K562 (cell line): ENCODE results near the gene ATP6V0E2. TPM values are rescaled to one million over a fixed set of nuclear protein-coding genes. Genes with fewer than 3 reads are reported as not detected.

Experiments
- ATAC-seq: fragments of 200-7000 bp; cut with Tn5 transposase; 3 replicates; pipeline ENCODE4 v1.9.1; 2020; ENCODE audit warnings: moderate library complexity
- BruUV-seq: library from RNA; stranded (reverse); fragments of 400-500 nt; replicated peaks from 2 replicates; lab custom pipeline; 2021; lab: Mats Ljungman, UMichigan
- CTCF ChIA-PET: fragments of 300-600 bp; formaldehyde crosslinking; extraction: SDS; loops from one replicate; lab custom pipeline; 2021; ENCODE audit warnings: low intra/inter-chr PET ratio; lab: Yijun Ruan, JAX
- POLR2A ChIA-PET: fragments of 300-600, 350-650 bp; sonication (Branson Sonifier 250); formaldehyde crosslinking; extraction: SDS; loops from one replicate; lab custom pipeline; 2021; ENCODE audit warnings: antibody characterized with exemption, inconsistent platforms; lab: Yijun Ruan, JAX
- DNase-seq, 4 experiments: peaks; one replicate each; pipeline versions ENCODE4 v3.0.0 to v3.0.0-alpha.2; 2011 to 2018; ENCODE audit warnings: low spot score in 3 of 4, mixed read lengths in 3 of 4; ENCODE audit errors: extremely low read depth in 1 of 4
- FAIRE-seq: peaks from 2 replicates; lab custom pipeline; 2011; peaks lifted over from hg19 to GRCh38; lab: Jason Lieb, UNC
- H2AFZ ChIP-seq: 2 replicates; pipeline ENCODE4 v1.6.0; 2011; ENCODE audit warnings: low read depth, low read length, control low read depth, inconsistent platforms
- H3K27ac ChIP-seq: fragments of 200-600 bp; 3 replicates; pipeline ENCODE4 v1.8.0; 2011; ENCODE audit warnings: low read depth, mild to moderate bottlenecking, control low read depth, inconsistent platforms, low read length, moderate library complexity, mixed read lengths; ENCODE audit errors: extremely low read depth
- H3K27me3 ChIP-seq, 2 experiments: fragments of 300-600 bp in 1 of 2; 2 replicates in 1 of 2; 3 replicates in 1 of 2; pipeline versions ENCODE4 v1.6.0 to v1.8.0; 2011; ENCODE audit warnings: inconsistent platforms in 2 of 2, low read length in 2 of 2, mild to moderate bottlenecking in 1 of 2, mixed read lengths in 1 of 2, moderate library complexity in 1 of 2; ENCODE audit not compliant: control insufficient read depth in 2 of 2, insufficient read depth in 2 of 2
- H3K36me3 ChIP-seq: fragments of 300-600 bp; 3 replicates; pipeline ENCODE4 v1.8.0; 2011; ENCODE audit warnings: mild to moderate bottlenecking, low read length, inconsistent platforms; ENCODE audit not compliant: control insufficient read depth, insufficient read depth
- H3K4me1 ChIP-seq, 2 experiments: fragments of 200-600 bp in 1 of 2; replicated peaks in 1 of 2; 2 replicates in 1 of 2; 3 replicates in 1 of 2; pipeline versions ENCODE4 v1.5.1 to v1.8.0; 2011; ENCODE audit warnings: inconsistent platforms in 2 of 2, low read length in 2 of 2, mild to moderate bottlenecking in 1 of 2, mixed read lengths in 1 of 2, moderate library complexity in 1 of 2; ENCODE audit not compliant: control insufficient read depth in 2 of 2, insufficient read depth in 2 of 2
- H3K4me2 ChIP-seq: 2 replicates; pipeline ENCODE4 v1.6.1; 2011; ENCODE audit warnings: low read length, control low read depth, inconsistent platforms, mixed read lengths; ENCODE audit not compliant: insufficient read depth
- H3K4me3 ChIP-seq: fragments of 200-600 bp; sonication (generic), shearing (Covaris generic); 2 replicates; pipeline ENCODE4 v1.5.1; 2016; ENCODE audit warnings: control low read depth, inconsistent platforms
- H3K79me2 ChIP-seq: fragments of 200-600 bp; 3 replicates; pipeline ENCODE4 v1.8.0; 2011; ENCODE audit warnings: low read length, inconsistent platforms; ENCODE audit not compliant: control insufficient read depth, insufficient read depth
- H3K9ac ChIP-seq, 2 experiments: 2 replicates each; pipeline versions ENCODE4 v1.6.0 to v1.6.1; 2011; ENCODE audit warnings: low read depth in 2 of 2, low read length in 2 of 2, control low read depth in 1 of 2, inconsistent platforms in 1 of 2, mild to moderate bottlenecking in 1 of 2, mixed read lengths in 1 of 2; ENCODE audit not compliant: insufficient read depth in 1 of 2
- H3K9me1 ChIP-seq: one replicate; pipeline ENCODE4 v1.6.0; 2011; ENCODE audit warnings: inconsistent platforms, mild to moderate bottlenecking, low read length, moderate library complexity; ENCODE audit not compliant: control insufficient read depth, insufficient read depth
- H3K9me3 ChIP-seq: replicated peaks from 2 replicates; pipeline ENCODE4 v1.5.1; 2011; ENCODE audit warnings: low read depth, low read length, inconsistent platforms; ENCODE audit not compliant: control insufficient read depth, insufficient read depth
- H4K20me1 ChIP-seq: replicated peaks from 2 replicates; pipeline ENCODE4 v1.6.1; 2011; ENCODE audit warnings: low read length, inconsistent platforms, mixed read lengths; ENCODE audit not compliant: control insufficient read depth, insufficient read depth
- CBFA2T2 ChIP-seq: fragments of 450-650 bp; conservative IDR thresholded peaks from 2 replicates; pipeline ENCODE4 v1.6.1; 2017; ENCODE audit warnings: mild to moderate bottlenecking
- CTCF ChIP-seq, 3 experiments: IDR thresholded peaks in 2 of 3; conservative IDR thresholded peaks in 1 of 3; 2 replicates each; pipeline ENCODE4 v1.5.1; 2011 to 2012; ENCODE audit warnings: low read length in 3 of 3, mild to moderate bottlenecking in 3 of 3, control low read depth in 2 of 3, improper control_type of control experiment in 1 of 3, inconsistent platforms in 1 of 3, low read depth in 1 of 3, mixed read lengths in 1 of 3, moderate library complexity in 1 of 3; ENCODE audit not compliant: insufficient read depth in 2 of 3
- EGR1 ChIP-seq: fragments of 450-650 bp; conservative IDR thresholded peaks from 2 replicates; pipeline ENCODE4 v1.6.1; 2017; ENCODE audit warnings: mild to moderate bottlenecking
- MAX ChIP-seq: sonication (generic); formaldehyde crosslinking; IDR thresholded peaks from 2 replicates; pipeline ENCODE4 v1.9.0; 2022; ENCODE audit warnings: mild to moderate bottlenecking, missing genetic modification reagents
- MYNN ChIP-seq, 2 experiments: sonication (generic); formaldehyde crosslinking in 1 of 2; IDR thresholded peaks; 2 replicates each; pipeline versions ENCODE4 v1.5.0 to v1.6.1; 2016 to 2020; ENCODE audit warnings: antibody characterized with exemption in 1 of 2, missing genetic modification reagents in 1 of 2
- NFIC ChIP-seq: fragments of 450-650 bp; IDR thresholded peaks from 2 replicates; pipeline ENCODE4 v1.6.1; 2017; ENCODE audit warnings: mild to moderate bottlenecking, inconsistent platforms
- TAL1 ChIP-seq: fragments of 450-650 bp; IDR thresholded peaks from 2 replicates; pipeline ENCODE4 v1.6.1; 2016; ENCODE audit warnings: mild to moderate bottlenecking
- ZNF639 ChIP-seq, 2 experiments: fragments of 200-800 bp in 1 of 2; sonication (Bioruptor generic) in 1 of 2; sonication (generic) in 1 of 2; formaldehyde crosslinking in 1 of 2; IDR thresholded peaks in 1 of 2; conservative IDR thresholded peaks in 1 of 2; 2 replicates each; pipeline versions ENCODE4 v1.5.0 to v1.6.1; 2016 to 2020; ENCODE audit warnings: missing compliant biosample characterization in 1 of 2, missing genetic modification characterization in 1 of 2, missing genetic modification reagents in 1 of 2
- WGBS: fragments of 100-300 bp; shearing (Covaris generic); methylation state at CpG from one replicate; pipeline ENCODE4 v1.1.6; 2016; ENCODE audit warnings: low coverage, mixed read lengths; ENCODE audit not compliant: insufficient coverage; ENCODE audit errors: missing lambda C conversion rate; 5-methylcytosine and 5-hydroxymethylcytosine counted together
- in situ Hi-C: fragments of 300-500 bp; cut with MboI; formaldehyde crosslinking; loops from 4 replicates; pipeline ENCODE4 v1.15.0; 2018; ENCODE audit warnings: inconsistent platforms, mixed read lengths
- intact Hi-C: fragments of 100-400 bp; cut with micrococcal nuclease; formaldehyde crosslinking; loops from 2 replicates; pipeline ENCODE4 v1.14.2; 2022
- polyA plus RNA-seq, 8 experiments: library from polyadenylated mRNA; depleted of rRNA in 4 of 8; stranded (reverse) in 5 of 8; unstranded in 3 of 8; fragments of >200 nt; fragmentation: Nextera tagmentation in 2 of 8; fragmentation: Illumina TruSeq in 1 of 8; extraction: Ambion mirVana in 2 of 8; extraction: Trizol in 1 of 8; gene quantifications; 2 replicates each; pipeline versions ENCODE4 v1.2.1 to v1.2.3, GENCODE V29; 2011 to 2014; ENCODE audit warnings: inconsistent platforms in 1 of 8, missing spikeins in 1 of 8
- total RNA-seq, 7 experiments: library from RNA; depleted of rRNA in 6 of 7; stranded (reverse); fragments of >200 nt in 6 of 7; fragmentation: Illumina TruSeq in 2 of 7; extraction: Trizol in 2 of 7; gene quantifications; 2 replicates each; pipeline versions ENCODE4 v1.2.1 to v1.2.3, GENCODE V29; 2011 to 2021; ENCODE audit warnings: low replicate concordance in 1 of 7
- TF ChIP-seq, protein P1 (sequence below): fragments of 450-650 bp; formaldehyde crosslinking; IDR thresholded peaks from 2 replicates; pipeline ENCODE4 v1.4.0; 2022; ENCODE audit warnings: missing genetic modification characterization
- TF ChIP-seq, protein P2 (sequence below), 2 experiments: IDR thresholded peaks in 1 of 2; conservative IDR thresholded peaks in 1 of 2; 2 replicates each; pipeline ENCODE4 v1.6.1; 2016; ENCODE audit warnings: low read depth in 2 of 2, mild to moderate bottlenecking in 1 of 2, missing compliant biosample characterization in 1 of 2, missing genetic modification characterization in 1 of 2, moderate library complexity in 1 of 2

Gene ATP6V0E2
- total and polyA plus RNA-seq, 9 of the 15 experiments (the other 6 are each of a cell fraction or from before 2014, with no cell fraction given), result 0.55 to 18.5 (median 10.9) TPM

DNA sequence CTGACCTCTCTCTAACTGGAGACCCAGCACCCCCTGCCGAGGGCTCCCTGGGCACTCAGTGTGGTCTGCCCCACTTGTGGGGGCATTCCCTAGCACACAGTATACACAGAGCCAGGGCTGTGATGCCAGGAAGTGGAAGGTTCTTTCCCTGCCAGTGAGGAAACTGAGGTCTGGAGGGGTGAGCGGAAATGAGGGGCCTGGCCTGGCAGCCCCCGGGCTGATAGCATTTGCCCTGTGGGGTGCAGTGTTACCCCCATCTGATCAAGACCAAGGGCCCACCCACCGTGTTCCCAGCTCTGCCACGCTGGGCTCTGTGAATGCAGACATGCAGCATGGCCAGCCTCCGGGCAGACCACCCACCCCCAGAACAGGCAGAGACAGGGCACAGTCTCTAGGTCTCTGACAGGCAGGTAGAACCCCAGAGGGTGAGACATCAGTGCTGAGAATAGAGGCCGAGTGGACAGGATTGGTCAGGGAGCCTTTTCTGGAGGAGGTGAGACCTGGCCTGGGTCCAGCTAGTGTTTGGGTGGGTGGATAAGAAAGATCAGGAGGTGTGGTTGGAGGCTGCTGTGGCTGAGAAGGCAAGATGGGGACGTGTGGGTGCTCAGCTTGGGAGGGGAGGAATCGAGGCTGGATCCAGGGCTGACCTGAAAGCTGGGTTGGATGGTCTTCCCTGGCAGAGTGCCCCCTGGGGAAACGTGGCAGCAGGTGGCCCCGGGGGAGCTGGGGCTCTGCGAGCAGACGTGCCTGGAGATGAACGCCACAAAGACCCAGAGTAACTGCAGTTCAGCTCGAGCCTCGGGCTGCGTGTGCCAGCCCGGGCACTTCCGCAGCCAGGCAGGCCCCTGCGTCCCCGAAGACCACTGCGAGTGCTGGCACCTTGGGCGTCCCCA lies 46.4 kb upstream of the ATP6V0E2 start:
- Histone ChIP-seq H3K9me1 (peaks cover 5% of the 10 kb centered on the region), H3K4me1 (peaks cover 14 to 57% of the 10 kb centered on the region in 2 experiments), H3K9ac (peak overlapping the region in 1 of 2 experiments; percentile 83; a peak in 2 of 4 replicates), H4K20me1 (peaks cover 35% of the 10 kb centered on the region), H3K36me3 (no peaks in the 10 kb centered on the region), H3K4me2 (peak overlapping the region; percentile 12; the same call in 1 of the 2 replicates), H2AFZ (no peak overlapping the region), H3K27ac (no peak overlapping the region), H3K9me3 (no peaks in the 10 kb centered on the region), H3K27me3 (peaks cover 16 to 53% of the 10 kb centered on the region in 2 experiments; a peak in 4 of 5 replicates), H3K4me3 (no peak overlapping the region), H3K79me2 (no peaks in the 10 kb centered on the region)
- intact Hi-C loops (no loop called here), in situ Hi-C loops (no loop called here)
- FAIRE-seq, result peak; percentile 87
- DNase-seq, result peak; percentile 73 to 79 (median 74)
- CTCF ChIA-PET, result no interaction called here
- peak; percentile 49 for ATAC-seq
- POLR2A ChIA-PET, result interaction anchor here (1.0 to 1.3 kb wide), 4 partner anchors 11 to 58 kb away, joined by 3 to 5 read pairs (median 4); partner anchors contain the start of gene ZNF862
- whole genome bisulfite sequencing, result 12% methylated on average over 23 of the region's 23 CpGs
- no TSS peak for BruUV-seq
- TF ChIP-seq, protein P1, sequence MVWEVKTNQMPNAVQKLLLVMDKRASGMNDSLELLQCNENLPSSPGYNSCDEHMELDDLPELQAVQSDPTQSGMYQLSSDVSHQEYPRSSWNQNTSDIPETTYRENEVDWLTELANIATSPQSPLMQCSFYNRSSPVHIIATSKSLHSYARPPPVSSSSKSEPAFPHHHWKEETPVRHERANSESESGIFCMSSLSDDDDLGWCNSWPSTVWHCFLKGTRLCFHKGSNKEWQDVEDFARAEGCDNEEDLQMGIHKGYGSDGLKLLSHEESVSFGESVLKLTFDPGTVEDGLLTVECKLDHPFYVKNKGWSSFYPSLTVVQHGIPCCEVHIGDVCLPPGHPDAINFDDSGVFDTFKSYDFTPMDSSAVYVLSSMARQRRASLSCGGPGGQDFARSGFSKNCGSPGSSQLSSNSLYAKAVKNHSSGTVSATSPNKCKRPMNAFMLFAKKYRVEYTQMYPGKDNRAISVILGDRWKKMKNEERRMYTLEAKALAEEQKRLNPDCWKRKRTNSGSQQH, result no peak
- TF ChIP-seq MAX (CRISPR knock-in tag), result no peak
- 0 out of 6 replicates have a peak, but pooled peaks of 1 of the 3 experiments have one; percentile 7 for TF ChIP-seq CTCF (IDR thresholded peaks at IDR 0.05 in 2 of 3, conservative IDR thresholded peaks at IDR 0.05 in 1 of 3; ENCODE audit: insufficient read depth in 2 of 3, low read depth in 1 of 3, low read length in 3 of 3)
- 0 out of 2 replicates have a peak, but pooled peaks have one; percentile 43 for TF ChIP-seq MYNN (IDR thresholded peaks at IDR 0.05)
- no peak for TF ChIP-seq MYNN (CRISPR knock-in tag; IDR thresholded peaks at IDR 0.05)
- no peak for TF ChIP-seq ZNF639 (CRISPR knock-in tag; conservative IDR thresholded peaks at IDR 0.05 in 1 of 2, IDR thresholded peaks at IDR 0.05 in 1 of 2)
- TF ChIP-seq EGR1, result peak; percentile 78
- TF ChIP-seq, protein P2, sequence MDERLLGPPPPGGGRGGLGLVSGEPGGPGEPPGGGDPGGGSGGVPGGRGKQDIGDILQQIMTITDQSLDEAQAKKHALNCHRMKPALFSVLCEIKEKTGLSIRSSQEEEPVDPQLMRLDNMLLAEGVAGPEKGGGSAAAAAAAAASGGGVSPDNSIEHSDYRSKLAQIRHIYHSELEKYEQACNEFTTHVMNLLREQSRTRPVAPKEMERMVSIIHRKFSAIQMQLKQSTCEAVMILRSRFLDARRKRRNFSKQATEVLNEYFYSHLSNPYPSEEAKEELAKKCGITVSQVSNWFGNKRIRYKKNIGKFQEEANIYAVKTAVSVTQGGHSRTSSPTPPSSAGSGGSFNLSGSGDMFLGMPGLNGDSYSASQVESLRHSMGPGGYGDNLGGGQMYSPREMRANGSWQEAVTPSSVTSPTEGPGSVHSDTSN (CRISPR knock-in tag; IDR thresholded peaks at IDR 0.05; ENCODE audit: low read depth), result no peak
- TF ChIP-seq, protein P2 (tag; conservative IDR thresholded peaks at IDR 0.05; ENCODE audit: low read depth), result no peak
- TF ChIP-seq CBFA2T2, result 0 out of 2 replicates have a peak, but pooled peaks have one; percentile 3
- TF ChIP-seq NFIC, result peak; percentile 96
- peak; percentile 6; the same call in 1 of the 2 replicates for TF ChIP-seq TAL1
